Activated CD4-positive, alpha-beta T cell treated with anti-CD3 and anti-CD28 coated beads, Interleukin-2, amount 50 U/mL, for 24 hours (primary cell): ENCODE data around the gene ADGRG4.
"Not testable (repeated sequence)": the region's sequence is repeated elsewhere in the genome, so short reads cannot be mapped to it uniquely, and the experiment has no call there.

ENCODE experiments used
- DNase-seq, 2 donors: peaks; one replicate each; pipeline ENCODE4 v3.0.0-alpha.2; 2020; ENCODE audit warnings: low read depth in 1 of 2, low spot score in 1 of 2

The ADGRG4 gene

DNA sequence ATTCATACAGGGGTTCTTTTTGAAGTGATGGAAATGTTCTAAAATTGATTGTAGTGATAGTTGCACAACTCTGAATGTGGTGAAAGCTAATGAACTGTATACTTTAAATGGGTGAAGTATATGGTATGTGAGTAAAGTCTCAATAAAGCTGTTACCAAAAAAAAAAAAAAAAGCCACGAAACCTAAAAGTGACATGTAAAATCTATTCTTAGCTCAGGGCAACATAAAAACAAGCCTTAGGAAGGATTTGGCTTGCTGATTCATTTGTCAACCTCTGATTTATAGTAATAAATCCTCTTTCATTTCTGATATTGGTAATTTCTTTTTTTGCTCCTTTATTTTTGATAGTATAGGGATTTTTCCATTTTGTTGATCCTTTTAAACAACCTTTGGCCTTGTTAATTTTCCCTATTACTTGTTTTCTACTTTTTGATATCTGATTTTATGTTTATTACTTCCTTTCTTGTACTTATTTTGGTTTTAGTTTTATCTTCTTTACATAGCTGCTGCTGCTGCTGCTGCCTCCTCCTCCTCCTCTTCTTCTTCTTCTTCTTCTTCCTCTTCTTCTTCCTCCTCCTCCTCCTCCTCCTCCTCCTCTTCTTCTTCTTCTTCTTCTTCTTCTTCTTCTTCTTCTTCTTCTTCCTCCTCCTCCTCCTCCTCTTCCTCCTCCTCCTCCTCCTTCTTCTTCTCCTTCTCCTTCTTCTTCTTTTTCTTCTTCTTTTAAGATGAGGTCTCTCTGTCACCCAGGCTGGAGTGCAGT lies 79.4 kb downstream of the ADGRG4 start:
- no peak for DNase-seq

DNA sequence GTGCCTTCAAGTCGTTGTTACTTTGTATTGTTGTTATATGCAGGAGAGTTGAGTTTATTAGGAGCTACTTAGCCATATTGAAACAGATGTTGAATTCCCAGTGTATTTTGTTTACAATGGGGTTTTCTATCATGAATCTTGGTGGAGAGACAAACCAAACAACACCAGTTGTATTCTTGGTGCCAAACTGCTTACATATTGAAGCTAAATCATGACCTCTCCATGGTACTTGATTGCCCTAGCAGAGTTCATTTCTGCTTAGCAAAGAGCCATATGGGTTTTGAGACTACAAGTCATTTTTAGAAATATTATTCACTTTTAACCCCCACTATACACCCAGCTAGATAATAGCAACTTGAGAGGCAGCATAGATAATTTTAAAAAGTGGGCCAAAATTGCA lies 85.4 kb downstream of the ADGRG4 start:
- no peak for DNase-seq

DNA sequence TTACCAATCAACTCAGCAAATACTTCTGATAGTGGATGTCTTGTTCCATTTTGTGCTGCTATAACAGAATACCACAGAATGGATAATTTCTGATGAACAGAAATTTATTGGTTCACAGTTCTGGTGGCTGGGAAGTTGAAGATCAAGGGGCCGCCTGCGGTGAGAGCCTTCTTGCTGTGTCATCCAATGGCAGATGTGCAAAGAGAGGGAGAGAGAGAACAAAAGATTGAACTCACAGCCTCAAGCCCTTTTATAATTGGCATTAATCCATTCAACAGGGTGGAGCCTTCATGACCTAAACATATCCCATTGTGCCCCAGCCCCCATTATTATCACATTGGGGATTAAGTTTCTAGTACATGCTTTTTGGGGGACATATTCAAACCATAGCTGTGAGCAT lies 86.1 kb downstream of the ADGRG4 start:
- no peak for DNase-seq

DNA sequence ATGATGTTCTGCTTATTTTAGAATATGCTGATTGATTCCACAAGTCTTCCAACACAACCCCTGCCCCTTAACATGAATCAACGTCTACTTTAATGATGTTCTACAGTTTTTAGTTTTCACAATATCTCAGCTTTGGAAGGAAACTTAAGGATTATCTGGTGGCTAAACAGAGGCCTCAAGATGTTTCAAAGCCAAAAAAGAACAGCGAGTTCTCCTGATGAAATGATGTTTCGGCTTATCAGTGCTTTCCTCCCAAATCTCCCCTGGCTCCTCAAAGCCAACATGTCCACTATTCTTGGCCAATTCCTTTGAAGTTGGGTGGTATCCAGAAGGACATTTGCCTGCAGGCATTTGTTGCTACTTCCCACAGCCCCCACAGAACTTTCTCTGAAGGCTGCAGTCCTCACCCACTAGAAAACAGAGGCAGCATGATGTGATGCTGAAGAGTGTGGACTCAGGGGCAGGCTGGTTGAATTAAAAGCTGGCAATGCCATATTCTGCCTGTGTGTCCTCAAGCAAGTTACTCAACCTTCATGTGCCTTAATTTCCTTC lies 87.3 kb downstream of the ADGRG4 start:
- DNase-seq = no peak

DNA sequence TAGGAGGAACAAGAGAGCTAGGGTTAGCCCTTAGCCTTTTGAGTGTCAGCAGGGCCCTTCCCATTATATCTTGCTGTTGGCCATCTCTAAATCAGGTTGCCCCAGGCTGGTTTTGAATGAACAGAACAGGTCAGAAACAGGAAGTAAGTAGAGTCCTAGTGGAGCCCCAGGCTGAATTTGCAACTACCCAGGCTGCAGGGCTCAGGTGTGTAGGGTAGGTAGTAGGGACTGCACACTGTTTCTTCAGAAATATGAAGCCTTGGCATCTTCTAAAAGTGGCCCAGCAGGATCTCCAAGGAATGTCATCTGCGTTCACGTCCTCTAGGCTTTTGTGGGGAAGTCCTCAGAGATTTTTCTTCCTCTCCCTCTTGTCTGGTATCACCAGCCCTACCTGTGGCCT lies 90.2 kb downstream of the ADGRG4 start:
- no peak for DNase-seq

DNA sequence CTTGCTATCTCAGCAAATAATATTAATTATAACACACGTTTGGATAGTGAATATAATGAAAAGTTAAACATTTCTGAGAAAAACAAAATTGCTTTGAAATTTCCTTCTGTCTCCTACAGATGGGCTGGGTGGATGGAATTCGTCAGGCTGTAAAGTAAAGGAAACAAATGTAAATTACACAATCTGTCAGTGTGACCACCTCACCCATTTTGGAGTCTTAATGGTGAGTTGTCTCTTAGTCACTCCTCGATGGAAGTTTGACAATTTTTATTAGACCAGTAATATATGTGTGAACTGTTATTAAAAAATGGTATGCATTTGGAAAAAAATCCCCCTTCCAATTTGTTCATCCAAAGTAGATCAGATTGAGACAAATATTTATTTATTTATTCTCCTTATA lies 94.5 kb downstream of the ADGRG4 start:
- DNase-seq = no peak

DNA sequence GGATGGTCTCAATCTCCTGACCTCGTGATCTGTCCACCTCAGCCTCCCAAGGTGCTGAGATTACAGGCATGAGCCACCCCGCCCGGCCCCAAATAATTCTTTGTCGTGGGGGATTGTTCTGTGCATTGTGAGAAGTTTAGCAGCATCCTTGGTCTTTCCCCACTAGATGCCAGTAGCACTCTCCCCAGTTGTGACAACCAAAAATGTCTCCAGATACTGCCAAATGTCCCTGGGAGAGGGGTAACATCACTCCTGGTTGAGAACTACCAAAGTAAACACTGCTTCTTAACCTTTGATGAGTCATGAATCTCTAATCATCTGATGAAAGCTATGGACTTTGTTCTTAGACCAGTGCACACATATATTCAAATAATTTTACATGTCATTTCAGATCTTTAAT lies 96.2 kb downstream of the ADGRG4 start:
- no peak for DNase-seq

DNA sequence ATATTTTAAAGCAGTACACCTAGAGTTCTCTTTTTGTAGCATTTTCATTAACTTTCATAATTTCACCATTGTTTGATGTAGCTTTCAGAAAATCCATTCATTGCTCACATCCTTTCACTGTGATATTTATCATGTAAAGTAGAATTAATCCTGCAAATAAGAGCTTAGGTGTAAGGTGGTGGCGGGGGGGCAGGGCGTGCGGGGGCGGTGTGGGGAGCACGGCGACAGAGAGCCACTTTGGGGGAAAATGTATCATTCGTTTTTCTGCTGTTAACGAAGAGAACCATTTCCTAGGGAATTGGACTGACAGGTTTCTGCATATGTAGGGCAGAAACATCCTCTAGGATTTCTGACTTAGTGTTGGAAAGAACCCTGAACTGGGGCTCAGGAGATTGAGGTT lies 104.4 kb downstream of the ADGRG4 start:
- DNase-seq = no peak

DNA sequence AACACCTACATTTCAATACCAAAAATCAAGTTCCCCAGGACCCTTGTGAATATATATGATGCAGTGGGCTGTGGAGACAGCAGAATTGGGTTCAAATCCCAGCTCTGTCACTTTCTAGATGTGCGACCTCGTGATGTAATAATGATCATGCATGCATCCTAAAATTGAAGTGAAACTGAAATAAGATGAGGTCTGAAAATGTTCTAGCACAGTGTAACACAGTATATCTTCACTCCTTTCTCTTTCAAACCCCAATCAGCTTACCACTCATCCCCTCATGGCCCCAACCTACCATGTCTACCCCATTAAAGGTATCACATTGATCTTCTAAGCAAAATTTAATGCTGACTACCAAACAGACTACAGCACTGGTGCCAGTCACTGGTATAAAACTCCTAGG lies 117.0 kb downstream of the ADGRG4 start:
- DNase-seq = no peak

DNA sequence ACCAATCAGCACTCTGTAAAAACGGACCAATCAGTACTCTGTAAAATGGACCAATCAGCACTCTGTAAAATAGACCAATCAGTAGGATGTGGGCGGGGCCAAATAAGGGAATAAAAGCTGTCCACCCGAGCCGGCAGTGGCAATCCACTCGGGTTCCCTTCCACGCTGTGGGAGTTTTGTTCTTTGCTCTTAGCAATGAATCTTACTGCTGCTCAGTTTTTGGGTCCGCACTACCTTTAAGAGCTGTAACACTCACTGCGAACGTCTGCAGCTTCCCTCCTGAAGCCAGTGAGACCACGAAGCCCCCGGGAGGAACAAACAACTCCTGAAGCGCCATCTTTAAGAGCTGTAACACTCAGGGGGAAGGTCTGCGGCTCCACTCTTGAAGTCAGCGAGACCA lies 120.6 kb downstream of the ADGRG4 start:
- no peak for DNase-seq

DNA sequence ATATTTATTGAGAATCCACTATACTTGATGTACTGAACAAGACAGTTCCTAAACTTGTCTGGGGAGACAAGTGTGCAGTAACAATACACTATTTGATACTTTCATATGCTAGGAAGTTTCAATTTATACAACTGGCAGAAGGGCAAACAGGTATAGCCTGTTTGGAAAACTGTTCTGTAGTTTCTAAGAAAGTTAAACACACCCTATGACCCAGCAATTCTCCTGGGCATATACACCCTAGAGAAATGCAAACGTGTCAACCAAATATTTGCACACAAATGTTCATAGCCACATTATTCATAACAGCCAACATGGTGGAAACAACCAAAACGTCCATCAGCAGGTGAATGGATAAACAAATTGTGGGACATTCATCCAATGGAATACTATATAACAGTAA lies 123.0 kb downstream of the ADGRG4 start:
- no peak for DNase-seq

DNA sequence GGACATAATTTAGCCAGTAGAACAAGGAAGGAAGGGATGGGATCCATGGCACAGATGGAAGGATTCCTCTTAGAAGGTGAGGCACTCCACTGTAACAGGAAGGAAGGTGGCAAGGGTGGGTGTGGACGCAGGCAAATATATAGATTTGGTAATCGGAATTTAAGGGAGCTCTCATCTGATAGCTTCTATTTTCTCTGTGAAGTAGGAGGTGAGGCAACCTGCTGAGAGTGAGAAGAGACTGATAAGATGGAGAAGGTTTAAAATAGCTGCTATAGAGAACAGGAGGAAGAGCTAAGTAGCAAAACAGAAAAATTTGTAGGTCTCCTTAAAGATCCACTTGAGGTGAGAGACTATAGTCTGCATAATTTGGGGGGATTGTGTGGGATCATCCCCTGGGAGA lies 125.2 kb downstream of the ADGRG4 start:
- DNase-seq = no peak

DNA sequence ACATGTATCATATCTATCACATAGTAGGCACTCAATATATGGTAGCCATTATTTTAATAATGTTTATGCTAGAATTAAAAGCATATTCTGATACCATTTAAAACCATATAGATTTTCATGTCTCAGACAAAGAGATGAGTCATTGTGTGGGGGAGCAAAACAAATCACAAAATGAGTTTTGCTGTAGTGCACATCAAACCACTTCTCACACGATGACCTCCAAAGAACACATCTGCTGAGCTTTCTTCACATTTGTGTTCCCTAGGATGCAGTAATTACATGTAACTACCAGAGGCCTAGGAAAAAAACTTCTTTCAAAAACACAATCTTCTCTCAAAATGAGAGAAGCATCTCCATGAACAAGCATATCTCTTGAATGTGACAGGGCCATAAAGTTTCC lies 130.9 kb downstream of the ADGRG4 start:
- DNase-seq = no peak

DNA sequence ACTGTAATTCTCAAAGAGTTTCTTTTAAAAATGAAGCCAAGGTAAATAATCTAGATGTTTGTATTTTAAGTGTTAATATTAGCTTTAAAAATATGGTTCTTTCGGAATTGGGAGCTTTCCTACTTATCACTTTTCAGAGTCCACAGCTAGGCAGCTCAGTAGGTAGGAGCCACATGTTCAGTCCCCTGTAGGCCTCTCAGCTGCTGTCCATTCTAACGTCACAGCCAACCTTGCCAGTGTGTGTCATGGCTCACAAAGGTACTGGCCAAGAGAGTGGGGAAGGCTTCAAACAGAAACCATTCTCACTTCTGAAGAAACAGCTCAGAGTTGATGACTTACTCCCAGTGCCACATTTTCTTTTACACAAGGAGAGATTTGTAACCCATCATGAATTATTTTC lies 137.0 kb downstream of the ADGRG4 start:
- DNase-seq = no peak

DNA sequence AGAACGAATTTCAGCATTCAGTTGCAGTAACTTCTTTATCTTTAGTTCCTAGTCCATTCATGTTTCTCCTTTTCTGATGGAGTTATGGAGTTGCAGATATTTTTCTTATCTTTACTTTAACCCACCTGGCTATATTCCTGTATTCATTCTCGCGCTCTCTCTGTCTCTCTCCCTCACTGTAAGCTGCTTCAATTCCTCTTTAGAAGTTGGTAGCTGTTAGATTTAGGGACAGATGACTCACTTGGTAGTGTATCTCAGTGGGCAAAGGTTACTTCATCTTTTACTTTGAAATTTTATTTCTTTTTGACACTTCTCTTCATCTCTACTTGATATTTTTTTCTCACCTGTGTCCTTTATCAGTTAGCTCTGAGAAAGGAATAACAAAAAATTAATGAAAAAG lies 137.4 kb downstream of the ADGRG4 start:
- DNase-seq = no peak

DNA sequence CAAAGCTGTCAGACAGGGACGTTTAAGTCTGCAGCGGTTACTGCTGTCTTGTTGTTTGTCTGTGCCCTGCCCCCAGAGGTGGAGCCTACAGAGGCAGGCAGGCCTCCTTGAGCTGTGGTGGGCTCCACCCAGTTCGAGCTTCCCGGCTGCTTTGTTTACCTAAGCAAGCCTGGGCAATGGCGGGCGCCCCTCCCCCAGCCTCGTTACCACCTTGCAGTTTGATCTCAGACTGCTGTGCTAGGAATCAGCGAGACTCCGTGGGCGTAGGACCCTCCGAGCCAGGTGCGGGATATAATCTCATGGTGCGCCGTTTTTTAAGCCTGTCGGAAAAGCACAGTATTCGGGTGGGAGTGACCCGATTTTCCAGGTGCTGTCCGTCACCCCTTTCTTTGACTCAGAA lies 144.9 kb downstream of the ADGRG4 start:
- not testable (repeated sequence) for DNase-seq

DNA sequence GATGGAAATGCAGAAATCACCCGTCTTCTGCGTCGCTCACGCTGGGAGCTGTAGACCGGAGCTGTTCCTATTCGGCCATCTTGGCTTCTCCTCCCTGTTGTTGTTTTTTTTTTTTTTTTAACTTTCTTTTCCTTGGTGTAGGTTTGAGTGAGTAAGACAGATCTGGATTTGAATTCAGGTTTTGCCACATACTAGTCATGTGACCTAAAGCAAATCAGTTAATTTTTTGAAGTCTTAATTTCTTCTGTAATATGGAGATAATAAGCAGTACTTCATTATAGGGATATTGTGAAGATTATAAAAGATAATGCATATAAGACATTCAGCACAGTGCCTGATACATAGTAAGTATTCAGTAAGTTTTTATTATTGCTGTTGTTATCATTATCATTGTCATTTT lies 145.4 kb downstream of the ADGRG4 start:
- no peak for DNase-seq

DNA sequence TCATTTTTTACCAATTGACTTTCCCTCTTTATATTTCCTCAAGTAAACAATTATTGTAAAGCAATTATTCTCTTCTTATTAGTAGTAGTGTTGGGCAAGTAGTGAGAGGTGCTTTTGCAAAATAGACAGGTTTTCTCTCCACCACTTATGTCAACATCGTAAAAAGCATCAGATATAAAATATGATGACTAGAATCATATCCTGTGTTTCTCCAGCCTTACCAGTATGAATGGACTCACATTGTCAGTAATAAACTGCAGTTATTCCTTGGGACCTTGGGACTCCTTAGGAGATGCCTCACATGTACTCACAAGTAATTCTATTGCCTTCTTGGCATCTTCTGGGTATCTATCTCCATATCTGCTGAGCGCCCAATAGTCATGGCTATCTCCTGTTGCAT lies 146.5 kb downstream of the ADGRG4 start:
- DNase-seq = no peak

DNA sequence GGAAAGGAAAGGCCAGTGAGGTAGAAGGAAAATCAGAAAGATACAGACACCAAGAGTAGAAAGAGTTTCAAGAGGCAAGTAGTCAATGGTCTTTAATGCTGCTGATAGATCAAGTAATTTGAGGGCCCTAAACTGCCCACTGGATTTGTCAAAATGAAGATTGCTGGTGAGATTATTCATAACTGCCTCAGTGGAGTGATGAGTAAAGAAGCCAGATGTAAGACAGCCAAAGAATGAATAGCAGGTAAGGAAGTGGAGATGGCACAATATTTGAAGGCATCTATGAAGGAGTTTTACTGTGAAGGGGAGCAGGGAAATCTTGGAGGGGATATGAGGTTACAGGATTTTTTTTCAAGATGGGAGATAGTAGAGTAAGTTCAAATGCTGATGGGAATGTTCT lies 147.2 kb downstream of the ADGRG4 start:
- DNase-seq = no peak

DNA sequence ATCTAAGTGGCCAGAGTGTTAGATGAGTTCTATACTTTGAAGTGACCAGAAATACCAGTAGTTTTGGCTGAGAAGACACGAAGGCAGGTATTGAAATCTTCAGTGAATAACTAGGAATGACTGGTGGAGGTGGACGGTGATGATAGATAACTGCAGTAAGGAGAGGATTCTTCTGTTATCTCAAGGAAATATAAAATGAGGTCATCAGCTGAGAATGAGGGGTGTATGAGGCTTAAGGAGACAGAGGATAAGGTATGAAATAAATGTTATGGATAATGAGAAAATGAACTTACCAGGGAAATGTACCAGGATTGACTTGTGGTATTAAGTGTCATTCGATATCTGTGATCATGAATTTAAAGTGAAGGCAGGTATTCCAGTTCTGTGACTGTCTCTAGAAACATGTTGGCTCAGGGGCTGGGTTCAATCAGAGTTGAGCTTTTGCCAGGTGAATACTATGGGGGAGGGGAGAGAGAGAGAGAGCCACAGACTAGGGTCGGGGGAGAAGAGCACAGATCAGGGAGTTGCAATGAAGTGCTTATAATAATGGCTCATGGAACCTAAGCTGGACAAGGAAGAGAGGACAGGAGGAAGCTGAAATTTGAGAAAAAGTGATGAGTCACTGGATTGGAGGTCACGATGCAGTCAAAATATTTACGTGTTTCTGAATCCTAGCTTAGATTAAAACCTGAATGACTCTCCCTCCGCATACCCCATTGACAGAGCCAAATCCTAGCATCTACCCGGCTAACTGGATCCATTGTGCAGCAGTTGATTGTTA lies 149.5 kb downstream of the ADGRG4 start:
- DNase-seq = no peak

DNA sequence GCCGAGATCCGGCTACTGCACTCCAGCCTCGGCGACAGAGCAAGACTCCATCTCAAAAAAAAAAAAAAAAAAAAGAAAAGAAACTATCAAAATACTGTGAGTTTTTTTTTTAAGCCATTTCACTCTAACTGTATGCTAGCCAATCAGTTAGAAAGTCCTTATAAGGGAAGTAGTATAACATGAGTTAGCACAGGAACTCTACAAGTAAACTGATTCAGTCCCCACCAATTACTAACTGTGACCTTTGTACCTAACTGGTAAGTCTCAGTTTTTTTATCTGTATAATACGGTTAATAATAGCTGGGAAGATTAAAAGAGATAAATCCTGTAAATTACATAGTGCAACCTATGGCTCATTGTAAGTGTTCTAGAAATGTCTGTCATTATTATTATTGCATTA lies 151.9 kb downstream of the ADGRG4 start:
- DNase-seq = no peak

DNA sequence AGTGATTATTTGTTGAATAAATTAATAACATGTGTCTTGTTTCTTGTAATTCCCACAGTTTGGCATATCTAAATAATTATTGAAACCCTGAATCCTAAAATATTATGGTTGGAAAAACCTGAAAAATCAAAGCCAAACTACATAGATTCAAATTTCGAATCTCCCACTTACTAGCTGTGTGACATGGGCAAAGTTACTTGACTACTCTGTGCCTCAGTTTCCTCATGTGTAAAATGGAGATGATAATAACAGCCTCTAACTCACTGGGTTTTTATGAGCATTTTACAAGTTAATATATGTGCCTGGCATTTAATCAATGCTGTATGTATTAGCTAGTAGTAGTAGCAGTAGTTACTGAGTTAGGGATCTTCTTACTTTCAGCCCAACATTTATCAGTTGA lies 152.4 kb downstream of the ADGRG4 start:
- no peak for DNase-seq

DNA sequence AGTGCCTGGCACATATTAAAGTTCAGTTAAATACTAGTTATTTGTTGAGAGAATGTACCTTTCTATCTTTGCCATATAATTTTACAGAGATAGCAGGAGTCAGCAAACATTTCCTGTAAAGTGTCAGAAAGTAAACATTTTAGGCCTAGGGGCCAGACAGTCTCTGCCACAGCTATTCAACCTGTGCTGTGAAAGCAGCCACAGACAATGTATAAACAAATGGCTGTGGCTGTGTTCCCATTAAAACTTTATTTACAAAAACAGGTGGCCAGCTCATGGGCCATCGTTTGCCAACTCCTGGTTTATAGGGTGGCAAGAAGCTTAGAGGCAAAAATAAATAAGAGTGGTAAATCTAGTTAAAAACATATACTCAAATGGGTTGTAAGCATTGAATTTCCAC lies 153.0 kb downstream of the ADGRG4 start:
- DNase-seq = no peak
